RWPE2 (cell line): ENCODE results near the gene PLXNA4.

ENCODE experiments used
- ATAC-seq: fragments of 200-7000 bp; cut with Tn5 transposase; 3 replicates; pipeline ENCODE4 v1.9.1; 2021; ENCODE audit warnings: low read depth
- DNase-seq: peaks from one replicate; pipeline ENCODE4 v3.0.0-alpha.2; 2020; ENCODE audit warnings: low spot score
- H3K27ac ChIP-seq: fragments of 450-650 bp; 2 replicates; pipeline ENCODE4 v1.5.1; 2017; ENCODE audit warnings: mild to moderate bottlenecking; ENCODE audit not compliant: poor library complexity, severe bottlenecking
- H3K27me3 ChIP-seq: fragments of 250-450 bp; sonication (Bioruptor Pico); 2 replicates; pipeline ENCODE4 v1.5.1; 2021; ENCODE audit warnings: mild to moderate bottlenecking, moderate library complexity; ENCODE audit not compliant: insufficient read depth, poor library complexity, severe bottlenecking
- H3K36me3 ChIP-seq: fragments of 250-450 bp; sonication (Bioruptor Pico); 2 replicates; pipeline ENCODE4 v1.5.1; 2020; ENCODE audit warnings: low read depth, mild to moderate bottlenecking, moderate library complexity
- H3K4me1 ChIP-seq: fragments of 250-450 bp; sonication (Bioruptor Pico); 2 replicates; pipeline ENCODE4 v1.5.1; 2021; ENCODE audit warnings: mild to moderate bottlenecking, moderate library complexity; ENCODE audit not compliant: insufficient read depth, poor library complexity, severe bottlenecking
- H3K4me3 ChIP-seq: fragments of 250-450 bp; sonication (Bioruptor Pico); 2 replicates; pipeline ENCODE4 v1.5.1; 2021; ENCODE audit warnings: mild to moderate bottlenecking, moderate library complexity; ENCODE audit not compliant: severe bottlenecking
- H3K9me3 ChIP-seq: fragments of 250-450 bp; sonication (Bioruptor Pico); 2 replicates; pipeline ENCODE4 v1.5.1; 2021; ENCODE audit warnings: mild to moderate bottlenecking, moderate library complexity; ENCODE audit not compliant: severe bottlenecking
- CTCF ChIP-seq: fragments of 450-650 bp; IDR thresholded peaks from one replicate; pipeline ENCODE4 v1.5.1; 2017; ENCODE audit warnings: mild to moderate bottlenecking, moderate library complexity; ENCODE audit not compliant: poor library complexity, severe bottlenecking

PLXNA4 gene

GRCh38 chr7:132565885-132566284 lies 10.4 kb downstream of the PLXNA4 start:
- no peak overlapping the region for H3K4me3 ChIP-seq
- peaks cover 29% of the 10 kb centered on the region for H3K27me3 ChIP-seq
- DNase-seq: no peak
- H3K9me3 ChIP-seq: no peaks in the 10 kb centered on the region
- no peaks in the 10 kb centered on the region for H3K4me1 ChIP-seq
- no peak overlapping the region for H3K27ac ChIP-seq
- no peak for TF ChIP-seq CTCF
- no peak for ATAC-seq
- H3K36me3 ChIP-seq: no peaks in the 10 kb centered on the region

- no peak overlapping the region for H3K27ac ChIP-seq
- TF ChIP-seq CTCF: no peak
- DNase-seq (no peak), ATAC-seq (no peak)
- H3K27me3 ChIP-seq: peaks cover 29% of the 10 kb centered on the region
- H3K4me1 ChIP-seq: no peaks in the 10 kb centered on the region
- H3K36me3 ChIP-seq: no peaks in the 10 kb centered on the region
- no peaks in the 10 kb centered on the region for H3K9me3 ChIP-seq
- H3K4me3 ChIP-seq: no peak overlapping the region
These were observed 10.8 kb downstream of the PLXNA4 start for GRCh38 chr7:132565441-132565840.

GRCh38 chr7:132564849-132565248 lies 11.4 kb downstream of the PLXNA4 start:
- H3K4me1 ChIP-seq: no peaks in the 10 kb centered on the region
- H3K27ac ChIP-seq: no peak overlapping the region
- H3K9me3 ChIP-seq: no peaks in the 10 kb centered on the region
- DNase-seq: no peak
- ATAC-seq: no peak
- H3K4me3 ChIP-seq: no peak overlapping the region
- TF ChIP-seq CTCF: no peak
- no peaks in the 10 kb centered on the region for H3K36me3 ChIP-seq
- H3K27me3 ChIP-seq: peaks cover 29% of the 10 kb centered on the region

- TF ChIP-seq CTCF: no peak
- Histone ChIP-seq H3K27me3 (peaks cover 22% of the 10 kb centered on the region), H3K9me3 (no peaks in the 10 kb centered on the region), H3K4me1 (no peaks in the 10 kb centered on the region), H3K27ac (no peak overlapping the region), H3K36me3 (no peaks in the 10 kb centered on the region), H3K4me3 (no peak overlapping the region)
- DNase-seq (no peak), ATAC-seq (no peak)
These were observed 12.2 kb downstream of the PLXNA4 start for GRCh38 chr7:132564090-132564489.

GRCh38 chr7:132562690-132563089 lies 13.6 kb downstream of the PLXNA4 start:
- H3K4me3 ChIP-seq: no peak overlapping the region
- H3K27ac ChIP-seq: no peak overlapping the region
- H3K36me3 ChIP-seq: no peaks in the 10 kb centered on the region
- H3K9me3 ChIP-seq: no peaks in the 10 kb centered on the region
- no peaks in the 10 kb centered on the region for H3K4me1 ChIP-seq
- peaks cover 18% of the 10 kb centered on the region for H3K27me3 ChIP-seq
- DNase-seq: no peak
- ATAC-seq: no peak
- no peak for TF ChIP-seq CTCF
